ENCODE data around the gene KIAA1671.
"Not testable (repeated sequence)": the region's sequence is repeated elsewhere in the genome, so short reads cannot be mapped to it uniquely, and the experiment has no call there.

Gene KIAA1671

GRCh38 chr22:24951942-24952836 is at the start of gene KIAA1671:
TSS of gene KIAA1671 (plus strand) at chr22:24952716. CDS start at chr22:25028000, 75,284 bp downstream.
- FAIRE-seq = no peak

- FAIRE-seq = no peak
These were observed 46.6 kb upstream of the KIAA1671 start for GRCh38 chr22:24905909-24906308.

DNA sequence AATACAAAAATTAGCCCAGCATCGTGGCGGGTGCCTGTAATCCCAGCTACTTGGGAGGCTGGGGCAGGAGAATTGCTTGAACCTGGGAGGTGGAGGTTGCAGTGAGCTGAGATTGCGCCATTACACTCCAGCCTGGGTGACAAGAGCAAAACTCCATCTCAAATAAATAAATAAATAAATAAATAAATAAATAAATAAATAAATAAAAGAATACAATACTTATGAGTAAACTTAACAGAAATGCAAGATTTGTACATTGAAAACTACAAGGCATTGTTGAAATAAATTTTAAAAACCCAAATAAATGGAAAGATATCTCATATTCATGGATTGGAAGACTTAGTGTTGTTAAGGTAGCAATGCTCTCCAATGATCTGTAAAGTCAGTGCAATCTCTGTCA is 45.4 kb upstream of the KIAA1671 start:
- FAIRE-seq = not testable (repeated sequence)

DNA sequence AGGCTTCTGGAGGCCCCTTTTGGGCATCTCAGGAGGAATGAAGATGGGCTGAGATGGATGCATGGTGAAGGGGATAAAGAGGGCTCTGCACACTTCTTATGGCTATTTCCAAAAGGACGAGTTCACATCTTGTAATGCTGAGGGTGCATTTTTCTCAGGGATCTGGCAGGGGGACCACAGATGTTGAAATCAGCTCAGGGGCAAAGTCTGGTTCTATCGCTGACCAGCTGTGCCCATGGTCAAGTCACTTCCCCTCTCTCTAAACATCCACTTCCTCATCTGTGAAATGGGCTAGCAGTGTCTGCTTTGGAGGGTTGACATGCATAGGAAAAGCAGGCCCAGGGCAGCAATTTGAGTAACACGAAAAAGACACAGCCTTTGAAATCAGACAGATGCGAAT is 32.5 kb upstream of the KIAA1671 start:
- no peak for FAIRE-seq

DNA sequence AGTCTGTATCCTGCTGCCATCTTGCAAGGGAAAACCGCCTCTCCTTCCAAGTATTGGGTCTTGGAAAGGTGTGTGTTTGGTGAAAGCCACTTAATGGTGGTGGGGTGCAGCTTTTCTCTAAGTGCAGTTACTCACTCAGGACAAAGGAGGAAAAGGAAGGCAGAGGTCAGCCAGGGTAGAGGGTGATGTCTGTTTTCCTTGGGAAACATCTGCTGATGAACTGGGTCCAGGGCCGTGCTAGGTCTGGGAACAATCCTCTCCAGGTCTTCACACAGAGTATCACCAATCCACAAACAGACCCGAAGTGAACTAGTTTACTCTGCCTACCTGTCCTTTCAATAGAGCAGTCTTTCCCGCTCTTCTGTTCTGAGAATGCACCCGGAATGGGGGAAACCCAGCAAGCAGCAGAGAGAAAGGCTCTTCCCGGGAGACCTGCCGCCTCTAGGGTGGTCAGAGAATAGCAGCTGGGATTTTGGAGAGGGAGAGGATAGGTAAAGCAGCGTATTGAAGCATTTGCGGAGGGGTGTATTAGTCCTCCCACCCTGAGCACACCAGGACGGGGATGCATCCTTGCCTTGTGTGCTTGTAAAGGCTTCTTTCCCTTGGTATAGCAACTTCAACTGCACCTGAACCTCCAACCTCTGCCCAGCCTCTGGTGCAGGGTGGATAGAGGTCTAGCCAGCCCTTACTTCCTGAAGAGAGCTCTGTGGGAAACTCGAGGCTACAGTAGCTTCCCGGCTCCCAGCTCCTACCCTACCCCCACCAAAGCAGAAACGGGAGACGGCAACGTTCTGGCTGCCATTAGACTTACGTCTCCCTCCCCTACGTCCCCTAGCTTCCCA is 26.7 kb upstream of the KIAA1671 start:
- FAIRE-seq = no peak

- FAIRE-seq = no peak
These were observed 26.1 kb upstream of the KIAA1671 start for GRCh38 chr22:24926428-24926725.

DNA sequence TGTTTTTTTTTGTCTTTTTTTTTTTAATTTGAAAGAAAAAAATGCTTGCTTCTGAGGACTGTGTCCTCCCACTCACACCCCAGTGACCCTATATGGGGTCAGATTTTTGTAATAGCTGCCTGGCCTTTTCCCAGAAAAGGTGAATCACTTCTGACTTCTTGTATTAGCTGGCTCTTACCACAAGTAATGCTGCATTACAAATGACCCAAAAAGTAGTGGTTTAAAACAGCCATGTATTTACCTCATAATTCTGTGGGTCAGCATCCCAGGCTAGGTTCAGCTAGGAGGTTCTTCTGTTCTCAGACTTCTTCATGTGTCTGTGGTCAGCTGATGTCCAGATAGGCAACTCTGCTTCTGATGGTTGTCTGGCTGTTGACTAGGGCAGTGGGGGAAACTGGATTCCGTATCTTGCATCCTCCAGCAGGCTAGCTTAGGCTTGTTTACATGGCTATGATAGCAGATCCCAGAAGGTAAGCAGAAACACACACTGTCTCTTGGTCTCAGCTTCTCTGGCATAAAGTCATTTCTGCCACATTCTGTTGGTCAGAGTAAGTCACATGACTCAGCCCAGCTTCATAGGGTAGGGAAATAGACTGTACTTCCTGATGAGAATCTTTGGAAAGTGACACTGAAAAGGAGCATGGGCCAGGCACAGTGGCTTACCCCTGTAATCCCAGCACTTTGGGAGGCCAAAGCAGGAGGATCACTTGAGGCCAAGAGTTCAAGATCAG is 25.5 kb upstream of the KIAA1671 start:
- FAIRE-seq = no peak

DNA sequence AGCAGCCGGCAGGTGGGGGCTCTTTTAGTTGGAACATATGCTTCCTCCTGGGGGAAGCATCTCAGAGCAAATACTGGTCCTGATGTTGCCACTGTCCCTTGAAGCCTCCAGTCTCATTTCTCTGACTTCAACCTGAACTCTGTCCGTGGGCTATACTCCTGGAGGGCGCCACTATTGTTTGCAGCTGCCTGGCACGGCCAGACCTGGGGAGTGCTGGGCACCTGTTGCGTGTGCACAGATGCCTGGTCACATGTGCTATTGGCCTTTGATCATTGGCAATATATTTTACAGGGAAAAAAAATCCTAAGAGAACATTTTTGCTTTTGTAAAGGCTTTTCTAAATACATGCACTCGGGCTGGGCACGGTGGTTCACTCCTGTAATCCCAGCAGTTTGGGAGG is 24.2 kb upstream of the KIAA1671 start:
- FAIRE-seq = no peak

GRCh38 chr22:24930678-24931077 is 21.8 kb upstream of the KIAA1671 start:
- FAIRE-seq = no peak

DNA sequence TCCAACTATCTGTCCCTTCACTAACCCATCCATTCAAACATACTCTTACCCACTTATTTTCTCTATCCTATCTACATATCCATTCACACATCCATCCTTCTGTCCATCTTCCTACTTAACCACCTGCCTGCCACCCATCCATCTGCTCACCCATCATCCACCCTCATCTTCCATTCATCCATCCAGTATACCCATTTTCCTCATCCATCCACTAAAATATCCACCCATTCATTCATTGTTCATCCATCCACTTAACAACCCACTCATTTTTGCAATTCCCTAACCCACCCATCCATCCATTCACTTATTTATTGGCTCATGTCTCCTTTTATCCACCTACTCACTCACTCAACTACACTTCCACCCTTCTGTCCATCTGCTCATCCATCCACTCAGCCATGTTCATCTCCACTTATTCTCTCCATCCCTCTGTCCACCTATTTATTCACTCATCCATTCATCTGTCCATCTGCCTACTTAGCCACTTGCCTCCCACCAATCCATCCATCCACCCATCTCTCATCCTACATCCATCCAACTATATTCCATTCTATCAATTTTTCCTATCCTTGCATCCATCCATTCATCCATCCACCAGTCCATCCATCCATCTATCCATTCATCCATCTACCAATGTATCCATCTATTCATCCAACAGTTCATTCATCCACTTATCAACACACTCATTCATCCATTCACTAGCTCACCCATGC is 16.6 kb upstream of the KIAA1671 start:
- no peak for FAIRE-seq

GRCh38 chr22:24937114-24937513 is 15.4 kb upstream of the KIAA1671 start:
- FAIRE-seq = no peak

GRCh38 chr22:24938741-24939341 is 13.7 kb upstream of the KIAA1671 start:
- FAIRE-seq = no peak

DNA sequence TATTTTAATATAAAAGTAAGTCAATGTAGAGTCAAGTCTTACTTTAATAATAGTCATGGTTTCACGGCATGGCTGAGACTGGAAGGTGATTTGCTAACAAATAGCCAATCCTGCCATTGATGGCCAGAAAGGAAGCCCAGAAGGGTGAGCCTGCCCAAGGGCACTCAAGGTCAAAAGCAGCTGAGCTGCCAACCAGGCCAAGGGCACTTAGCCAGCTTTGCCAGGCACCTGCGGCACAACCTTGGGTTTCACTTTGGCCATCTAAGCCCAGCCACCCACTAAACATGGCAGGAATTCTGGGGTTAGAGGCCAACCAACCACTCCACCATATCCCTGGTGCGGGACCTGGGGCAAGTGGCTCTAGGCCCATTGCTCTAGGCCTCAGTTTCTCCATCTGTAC is 10.2 kb upstream of the KIAA1671 start:
- no peak for FAIRE-seq

DNA sequence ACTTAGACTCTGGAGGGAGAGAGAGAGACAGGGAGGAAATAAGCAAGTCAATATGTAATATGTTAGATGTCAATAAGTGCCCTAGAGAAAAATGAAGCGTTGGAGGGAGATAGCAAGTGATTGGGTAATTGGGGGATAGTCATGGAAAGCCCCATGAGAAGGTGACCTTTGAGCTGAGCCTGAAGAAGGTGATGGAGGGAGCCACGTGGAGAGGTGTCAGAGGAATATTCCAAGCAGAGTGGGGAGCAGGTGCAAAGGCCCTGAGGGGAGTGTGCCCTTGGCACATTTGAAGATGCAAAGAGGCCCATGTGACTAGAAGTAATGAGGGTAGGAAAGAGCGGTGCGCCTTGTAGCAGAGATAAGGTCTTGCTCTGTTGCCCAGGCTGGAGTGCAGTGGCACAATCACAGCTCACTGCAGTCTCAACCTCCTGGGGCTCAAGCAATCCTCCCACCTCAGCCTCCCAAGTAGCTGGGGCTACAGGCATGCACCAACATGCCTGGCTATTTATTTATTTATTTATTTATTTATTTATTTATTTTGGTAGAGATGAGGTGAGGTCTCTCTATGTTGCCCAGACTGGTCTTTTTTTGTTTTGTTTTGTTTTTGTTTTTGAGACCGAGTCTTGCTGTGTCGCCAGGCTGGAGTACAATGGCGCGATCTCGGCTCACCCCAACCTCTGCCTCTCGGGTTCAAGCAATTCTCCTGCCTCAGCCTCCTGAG is 8.1 kb upstream of the KIAA1671 start:
- no peak for FAIRE-seq

GRCh38 chr22:24945430-24945829 is 7.1 kb upstream of the KIAA1671 start:
- FAIRE-seq = no peak

- no peak for FAIRE-seq
These were observed 5.1 kb upstream of the KIAA1671 start for GRCh38 chr22:24947383-24947782.

DNA sequence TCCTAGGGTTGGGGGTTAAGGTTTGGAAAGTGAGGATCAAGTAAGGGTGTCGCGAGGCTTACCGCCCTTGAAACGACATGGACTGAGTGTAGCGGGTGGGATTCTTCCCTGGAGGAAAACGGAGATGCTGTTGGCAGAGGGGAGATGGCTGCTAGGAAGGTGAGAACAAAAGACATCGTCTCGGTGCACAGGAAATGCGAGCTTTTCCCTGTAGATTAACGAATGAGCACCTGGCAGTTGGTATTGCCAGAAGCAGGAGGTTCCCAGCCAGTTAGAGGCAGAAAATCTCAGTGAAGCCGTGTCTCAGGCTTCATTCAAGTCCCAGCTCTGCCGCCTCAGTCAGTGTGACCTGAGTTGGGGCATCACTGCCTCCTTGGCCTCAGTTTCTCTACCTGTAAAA is 4.6 kb upstream of the KIAA1671 start:
- no peak for FAIRE-seq

GRCh38 chr22:24948356-24949202 is 3.9 kb upstream of the KIAA1671 start:
- no peak for FAIRE-seq

DNA sequence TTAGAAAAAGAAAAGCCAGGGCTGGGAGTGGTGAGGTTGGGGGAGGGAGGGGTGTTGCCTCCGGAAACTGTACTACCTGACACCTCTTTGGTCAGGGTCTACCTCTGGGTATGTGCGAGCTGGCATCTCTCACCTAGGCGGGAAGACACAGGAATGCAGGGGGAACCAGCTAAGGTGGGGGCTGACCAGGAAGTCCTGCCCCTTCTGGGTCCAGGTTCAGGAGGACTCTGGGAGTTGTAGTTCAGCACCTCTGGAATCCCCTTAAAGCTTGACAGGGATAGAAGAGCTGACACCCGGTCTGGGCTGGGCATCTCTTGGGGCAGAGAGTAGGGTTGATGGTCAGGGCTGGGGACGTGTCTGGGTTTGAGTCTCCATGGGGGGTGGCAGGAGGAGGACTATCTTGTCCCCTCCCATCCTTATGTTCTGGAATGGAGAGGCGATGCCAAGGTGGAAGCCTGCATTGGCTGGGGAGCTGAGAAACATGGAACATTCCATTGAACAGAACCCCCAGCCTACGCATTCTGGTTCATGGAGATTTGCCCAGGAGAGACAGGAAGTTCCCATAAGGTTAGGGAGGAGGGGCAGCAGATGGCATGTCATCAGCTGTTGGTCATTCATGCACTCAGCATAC is 2.1 kb upstream of the KIAA1671 start:
- no peak for FAIRE-seq

- FAIRE-seq = no peak
These were observed 394 bp downstream of the KIAA1671 start for GRCh38 chr22:24952837-24953383.
